Omental fat pad (tissue), 4 donors: ENCODE results near the gene GALNT18. TPM values are rescaled to one million over a fixed set of nuclear protein-coding genes. Genes with fewer than 3 reads are reported as not detected.

ENCODE experiments used
- ATAC-seq: fragments of 150-250 bp; one replicate; pipeline ENCODE4 v1.9.1; 2016; ENCODE audit warnings: mild to moderate bottlenecking, moderate library complexity; ENCODE audit not compliant: low FRiP score
- DNase-seq: peaks from one replicate; pipeline ENCODE4 v3.0.0-alpha.2; 2019; ENCODE audit warnings: low spot score
- total RNA-seq, 4 donors: library from RNA; depleted of rRNA; stranded (reverse); fragments of >200 nt; gene quantifications; one replicate each; pipeline ENCODE4 v1.1.0, GENCODE V29; 2016
- TF ChIP-seq, protein P1 (sequence below), 3 donors: fragments of 450-650 bp; IDR thresholded peaks; one replicate each; pipeline ENCODE4 v1.5.1; 2016 to 2017; ENCODE audit warnings: antibody characterized with exemption in 3 of 3, mild to moderate bottlenecking in 3 of 3, moderate library complexity in 2 of 3

GALNT18 gene
- total RNA-seq, 4 donors from 2014 or later: 21.0 to 47.4 (median 35.7) TPM

DNA sequence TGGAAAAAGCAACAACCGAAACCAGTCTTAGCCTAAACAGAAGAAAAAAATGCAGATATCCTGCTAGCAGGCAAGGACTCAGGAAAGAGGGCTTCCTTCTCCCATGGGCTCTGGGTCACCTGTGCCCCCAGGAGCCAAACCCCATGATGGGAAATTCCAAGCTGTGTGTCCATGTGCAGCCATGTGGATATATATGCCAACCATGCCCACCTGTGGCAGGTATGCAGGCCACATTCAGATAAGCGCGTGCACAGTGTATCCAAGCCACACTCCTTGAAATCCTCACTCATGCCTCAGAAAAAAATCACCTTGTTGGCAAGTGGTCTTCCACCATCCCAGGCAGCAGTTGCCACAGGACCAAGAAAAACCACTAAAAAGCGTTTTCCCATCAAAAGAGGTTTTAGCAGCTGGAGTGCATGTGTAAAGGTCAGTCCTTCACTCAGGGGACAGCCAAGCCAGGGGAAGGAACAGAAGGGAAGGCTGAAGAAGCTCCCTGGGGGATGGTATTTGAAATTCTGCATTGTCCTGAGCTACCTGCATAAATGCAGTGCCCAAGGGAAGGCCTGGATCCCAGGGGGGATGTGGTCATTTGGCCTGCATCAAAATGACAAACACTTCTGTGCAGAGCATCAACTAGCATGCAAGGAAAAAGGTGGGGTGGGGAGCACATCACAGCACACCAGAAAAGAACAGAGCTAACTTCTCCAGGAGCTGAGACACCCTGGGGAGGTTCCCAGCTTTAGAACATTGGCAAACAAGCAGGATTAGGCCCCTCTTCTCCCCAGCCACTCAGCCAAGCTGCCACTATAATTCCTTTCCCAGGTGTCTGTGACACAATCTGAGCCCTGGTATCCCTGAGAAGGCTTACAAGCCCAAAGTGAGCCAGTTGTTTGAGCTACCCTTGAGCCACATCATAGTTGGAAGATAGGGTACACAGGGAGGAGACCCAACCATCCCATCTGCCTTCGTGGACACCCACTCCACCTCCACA lies 76.2 kb downstream of the GALNT18 start:
- TF ChIP-seq, protein P1, sequence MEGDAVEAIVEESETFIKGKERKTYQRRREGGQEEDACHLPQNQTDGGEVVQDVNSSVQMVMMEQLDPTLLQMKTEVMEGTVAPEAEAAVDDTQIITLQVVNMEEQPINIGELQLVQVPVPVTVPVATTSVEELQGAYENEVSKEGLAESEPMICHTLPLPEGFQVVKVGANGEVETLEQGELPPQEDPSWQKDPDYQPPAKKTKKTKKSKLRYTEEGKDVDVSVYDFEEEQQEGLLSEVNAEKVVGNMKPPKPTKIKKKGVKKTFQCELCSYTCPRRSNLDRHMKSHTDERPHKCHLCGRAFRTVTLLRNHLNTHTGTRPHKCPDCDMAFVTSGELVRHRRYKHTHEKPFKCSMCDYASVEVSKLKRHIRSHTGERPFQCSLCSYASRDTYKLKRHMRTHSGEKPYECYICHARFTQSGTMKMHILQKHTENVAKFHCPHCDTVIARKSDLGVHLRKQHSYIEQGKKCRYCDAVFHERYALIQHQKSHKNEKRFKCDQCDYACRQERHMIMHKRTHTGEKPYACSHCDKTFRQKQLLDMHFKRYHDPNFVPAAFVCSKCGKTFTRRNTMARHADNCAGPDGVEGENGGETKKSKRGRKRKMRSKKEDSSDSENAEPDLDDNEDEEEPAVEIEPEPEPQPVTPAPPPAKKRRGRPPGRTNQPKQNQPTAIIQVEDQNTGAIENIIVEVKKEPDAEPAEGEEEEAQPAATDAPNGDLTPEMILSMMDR (IDR thresholded peaks at IDR 0.05): no peak
- DNase-seq: no peak
- ATAC-seq: no peak

DNA sequence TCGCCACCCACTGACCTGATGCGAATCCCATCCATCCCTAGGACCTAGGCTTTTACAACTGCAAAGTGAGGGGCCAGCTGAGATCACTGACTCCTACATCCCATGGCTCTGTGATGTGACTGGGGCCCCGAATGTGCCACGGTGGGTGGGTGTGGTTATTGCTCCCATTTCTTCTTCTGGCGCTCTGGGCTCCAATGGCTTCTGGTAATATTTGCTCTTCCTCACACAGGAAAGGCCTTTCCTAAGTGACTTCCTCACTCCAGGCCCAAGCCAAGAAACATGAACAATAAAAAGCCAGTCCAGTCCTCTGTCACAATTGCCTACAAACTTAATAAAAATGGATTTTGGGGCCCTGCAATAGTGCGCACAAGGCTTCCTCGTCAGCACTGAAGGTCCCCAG lies 78.1 kb downstream of the GALNT18 start:
- no peak for ATAC-seq

DNA sequence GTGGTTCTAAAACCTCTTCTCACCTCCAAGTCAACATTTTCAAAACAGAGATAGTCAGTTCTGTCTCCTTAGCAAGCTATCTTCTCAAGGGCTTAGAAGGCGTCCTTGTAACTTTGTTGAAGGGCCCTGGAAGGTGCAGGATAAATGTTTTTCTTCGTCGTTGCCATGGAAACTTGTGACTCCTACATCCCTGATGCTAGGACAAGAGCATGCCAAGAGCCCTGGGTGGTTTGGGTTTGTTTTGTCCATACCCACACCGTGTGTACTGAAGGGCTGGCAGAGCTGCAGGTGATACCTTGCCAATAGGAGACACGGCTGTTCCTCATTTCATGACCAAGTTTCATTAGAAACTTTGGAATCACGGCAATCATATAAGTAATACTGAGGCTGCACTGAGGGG lies 81.6 kb downstream of the GALNT18 start:
- TF ChIP-seq, protein P1 (IDR thresholded peaks at IDR 0.05): no peak
- DNase-seq: no peak
- ATAC-seq: no peak

More for the DNA sequence above, 78.1 kb downstream of the GALNT18 start:
- TF ChIP-seq, protein P1 (IDR thresholded peaks at IDR 0.05): no peak
- DNase-seq: no peak

DNA sequence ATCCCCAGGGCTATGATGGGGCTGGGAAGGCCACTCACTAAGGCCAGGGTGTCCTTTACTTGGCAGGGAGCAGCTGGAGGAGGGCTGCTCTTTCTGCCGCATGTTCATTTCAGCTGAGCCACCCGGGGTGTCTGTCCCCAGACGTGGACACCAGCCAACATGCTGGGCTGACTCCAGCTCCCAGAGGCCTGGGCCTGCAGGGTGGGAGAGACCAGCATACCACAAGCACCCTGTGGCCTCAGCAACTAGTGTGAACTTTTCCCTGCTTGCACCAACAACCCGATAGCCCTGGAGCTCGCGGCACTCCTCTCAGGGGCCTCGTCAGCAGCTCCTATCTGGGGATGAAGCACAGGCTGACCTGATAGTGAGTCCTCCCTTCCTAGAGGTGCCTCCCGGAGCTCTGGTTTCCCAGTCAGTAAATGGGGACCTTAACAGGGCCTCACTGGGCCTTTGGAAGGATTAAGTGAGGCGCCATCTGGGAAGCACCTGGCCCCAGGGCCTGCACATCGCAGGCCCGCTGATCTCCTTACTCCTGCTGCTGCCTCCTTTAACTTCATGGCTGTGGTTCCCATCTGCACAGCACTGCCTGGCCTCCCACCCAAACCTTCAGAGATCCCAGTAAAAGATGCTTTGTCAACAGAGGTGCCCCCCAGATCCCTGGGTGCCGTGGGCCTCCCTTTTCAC lies 83.4 kb downstream of the GALNT18 start:
- TF ChIP-seq, protein P1 (IDR thresholded peaks at IDR 0.05): no peak
- no peak for DNase-seq
- no peak for ATAC-seq

DNA sequence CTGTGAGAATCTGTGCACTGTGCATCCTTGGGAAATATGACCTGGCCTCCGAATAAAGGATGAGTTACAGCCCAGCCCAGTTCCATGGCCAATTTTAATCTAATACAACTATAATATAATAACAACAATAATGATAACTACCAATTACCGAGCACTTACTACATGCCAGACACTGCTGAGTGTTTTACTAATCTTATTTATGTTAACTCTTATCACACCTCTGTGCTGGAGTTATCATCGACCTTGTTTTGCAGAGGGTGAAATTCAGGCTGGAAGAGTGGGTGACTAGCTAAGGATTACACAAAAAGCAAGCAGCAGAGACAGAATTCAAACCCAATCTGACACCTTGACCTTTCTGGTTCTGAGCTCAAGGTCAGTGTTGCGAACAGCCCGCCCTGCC lies 83.9 kb downstream of the GALNT18 start:
- no peak for DNase-seq
- no peak for ATAC-seq
- TF ChIP-seq, protein P1 (IDR thresholded peaks at IDR 0.05): no peak

DNA sequence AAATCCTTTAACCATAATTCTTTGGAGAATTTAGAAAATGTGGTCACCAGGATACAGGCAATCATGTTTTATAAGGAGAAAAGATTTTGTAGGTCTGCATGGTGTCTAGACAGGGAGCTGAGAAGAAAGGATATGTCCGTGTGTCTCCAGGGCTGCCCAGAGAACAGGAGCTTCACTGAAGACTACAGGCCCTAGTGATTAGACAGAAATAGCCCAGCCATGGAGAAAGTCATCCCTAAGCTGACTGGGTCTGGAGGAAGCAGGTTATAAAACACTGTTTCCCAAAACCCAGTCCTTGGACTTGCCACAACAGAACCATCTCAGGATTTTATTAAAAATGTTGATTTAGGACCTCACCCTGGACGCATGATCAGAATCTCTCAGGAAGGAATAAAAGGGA lies 84.4 kb downstream of the GALNT18 start:
- ATAC-seq: no peak
- TF ChIP-seq, protein P1 (IDR thresholded peaks at IDR 0.05): no peak
- no peak for DNase-seq
